Astrocyte (in vitro differentiated cells and primary cell): ENCODE results near the gene MYO3B.

Experiments used
- CTCF ChIP-seq: IDR thresholded peaks from 2 replicates; pipeline ENCODE4 v1.5.1; 2011; ENCODE audit warnings: low read depth, mild to moderate bottlenecking, inconsistent platforms, low read length, moderate library complexity; ENCODE audit not compliant: insufficient read depth
- EZH2 ChIP-seq: IDR thresholded peaks from 2 replicates; pipeline ENCODE4 v1.6.1; 2012; ENCODE audit warnings: mild to moderate bottlenecking, low read length, inconsistent platforms; ENCODE audit not compliant: insufficient read depth

- TF ChIP-seq CTCF (no peak), EZH2 (no peak)
Measured at GRCh38 chr2:170535552-170535951, 357.6 kb downstream of the MYO3B start.
